ENCODE data around the gene SLC22A1.

The SLC22A1 gene

GRCh38 chr6:160178271-160178670, 56.7 kb downstream of the SLC22A1 start:
- TF ChIP-seq CTCF (IDR thresholded peaks at IDR 0.05; ENCODE audit: extremely low read depth, insufficient read depth, missing control alignments): no peak
- in situ Hi-C loops (cut with MboI; ENCODE audit: low pct_unique_long_range_greater_than_20kb, low sequenced_read_pairs, unreplicated experiment): no loop called here
- no peak for DNase-seq (ENCODE audit: low spot score)

GRCh38 chr6:160180706-160181105, 59.1 kb downstream of the SLC22A1 start:
- no peak for DNase-seq (ENCODE audit: low spot score)
- TF ChIP-seq CTCF (IDR thresholded peaks at IDR 0.05; ENCODE audit: extremely low read depth, insufficient read depth, missing control alignments): no peak
- in situ Hi-C loops (cut with MboI; ENCODE audit: low pct_unique_long_range_greater_than_20kb, low sequenced_read_pairs, unreplicated experiment): no loop called here

- no peak for TF ChIP-seq CTCF (IDR thresholded peaks at IDR 0.05; ENCODE audit: extremely low read depth, insufficient read depth, missing control alignments)
- DNase-seq (ENCODE audit: low spot score): no peak
- in situ Hi-C loops (cut with MboI; ENCODE audit: low pct_unique_long_range_greater_than_20kb, low sequenced_read_pairs, unreplicated experiment): no loop called here
These were observed 67.2 kb downstream of the SLC22A1 start for GRCh38 chr6:160188773-160189172.

GRCh38 chr6:160190081-160190480, 68.5 kb downstream of the SLC22A1 start:
- in situ Hi-C loops (cut with MboI; ENCODE audit: low pct_unique_long_range_greater_than_20kb, low sequenced_read_pairs, unreplicated experiment): no loop called here
- TF ChIP-seq CTCF (IDR thresholded peaks at IDR 0.05; ENCODE audit: extremely low read depth, insufficient read depth, missing control alignments): no peak
- DNase-seq (ENCODE audit: low spot score): no peak

- TF ChIP-seq CTCF (IDR thresholded peaks at IDR 0.05; ENCODE audit: extremely low read depth, insufficient read depth, missing control alignments): no peak
- in situ Hi-C loops (cut with MboI; ENCODE audit: low pct_unique_long_range_greater_than_20kb, low sequenced_read_pairs, unreplicated experiment): no loop called here
- DNase-seq (ENCODE audit: low spot score): no peak
These were observed 69.4 kb downstream of the SLC22A1 start for GRCh38 chr6:160190973-160191372.

- DNase-seq (ENCODE audit: low spot score): no peak
- in situ Hi-C loops (cut with MboI; ENCODE audit: low pct_unique_long_range_greater_than_20kb, low sequenced_read_pairs, unreplicated experiment): no loop called here
These were observed 71.2 kb downstream of the SLC22A1 start for GRCh38 chr6:160192840-160193239.

More at GRCh38 chr6:160192840-160193239, 71.2 kb downstream of the SLC22A1 start:
- TF ChIP-seq CTCF (IDR thresholded peaks at IDR 0.05; ENCODE audit: extremely low read depth, insufficient read depth, missing control alignments): no peak

Data from GM13977 (cell line).